Measurements from ENCODE around the gene AIG1.

The AIG1 gene

GRCh38 chr6:143286251-143286795 is 225.6 kb downstream of the AIG1 start:
- H4K20me1 ChIP-seq (ENCODE audit: insufficient read depth, low read length), result no peaks in the 10 kb centered on the region
- no peaks in the 10 kb centered on the region for H3K79me2 ChIP-seq (ENCODE audit: low read length)
- H3K9me3 ChIP-seq (replicated peaks; ENCODE audit: insufficient read depth, low read length), result no peaks in the 10 kb centered on the region
- H3K27me3 ChIP-seq (replicated peaks; ENCODE audit: insufficient read depth, low read length), result no peaks in the 10 kb centered on the region
- no peak overlapping the region for H3K4me3 ChIP-seq (ENCODE audit: low read length)
- no peaks in the 10 kb centered on the region for H3K9me2 ChIP-seq (replicated peaks; ENCODE audit: insufficient read depth, low read length)
- H3K9ac ChIP-seq (ENCODE audit: low read length), result no peak overlapping the region
- H3F3A ChIP-seq (ENCODE audit: insufficient read depth, low read length), result no peaks in the 10 kb centered on the region
- no peak overlapping the region for H3K4me2 ChIP-seq (ENCODE audit: low read depth, low read length)
- TF ChIP-seq CTCF (IDR thresholded peaks at IDR 0.05; ENCODE audit: low read length) (no peak), EZH2phosphoT487 (IDR thresholded peaks at IDR 0.05; ENCODE audit: low read length) (no peak), EZH2 (optimal IDR thresholded peaks at IDR 0.05; ENCODE audit: low read depth, low read length) (no peak)
- no peak overlapping the region for H2AFZ ChIP-seq (ENCODE audit: low read length)
- no peak overlapping the region for H3K27ac ChIP-seq (ENCODE audit: low read length)
- H3K36me3 ChIP-seq (replicated peaks; ENCODE audit: insufficient read depth, low read length), result no peaks in the 10 kb centered on the region
- no peaks in the 10 kb centered on the region for H3K4me1 ChIP-seq (ENCODE audit: low read length)
- no peak for DNase-seq

- Histone ChIP-seq H4K20me1 (ENCODE audit: insufficient read depth, low read length) (no peaks in the 10 kb centered on the region), H3K79me2 (ENCODE audit: low read length) (no peaks in the 10 kb centered on the region), H3K9me2 (replicated peaks; ENCODE audit: insufficient read depth, low read length) (no peaks in the 10 kb centered on the region), H3K4me2 (ENCODE audit: low read depth, low read length) (no peak overlapping the region), H2AFZ (ENCODE audit: low read length) (no peak overlapping the region), H3K36me3 (replicated peaks; ENCODE audit: insufficient read depth, low read length) (no peaks in the 10 kb centered on the region), H3K4me3 (ENCODE audit: low read length) (no peak overlapping the region), H3K27me3 (replicated peaks; ENCODE audit: insufficient read depth, low read length) (no peaks in the 10 kb centered on the region), H3K9me3 (replicated peaks; ENCODE audit: insufficient read depth, low read length) (no peaks in the 10 kb centered on the region), H3K4me1 (ENCODE audit: low read length) (no peaks in the 10 kb centered on the region), H3F3A (ENCODE audit: insufficient read depth, low read length) (no peaks in the 10 kb centered on the region), H3K9ac (ENCODE audit: low read length) (no peak overlapping the region), H3K27ac (ENCODE audit: low read length) (no peak overlapping the region)
- DNase-seq, result no peak
- TF ChIP-seq EZH2phosphoT487 (IDR thresholded peaks at IDR 0.05; ENCODE audit: low read length) (no peak), EZH2 (optimal IDR thresholded peaks at IDR 0.05; ENCODE audit: low read depth, low read length) (no peak), CTCF (IDR thresholded peaks at IDR 0.05; ENCODE audit: low read length) (no peak)
Observed at GRCh38 chr6:143288923-143289322, 228.2 kb downstream of the AIG1 start.

DNA sequence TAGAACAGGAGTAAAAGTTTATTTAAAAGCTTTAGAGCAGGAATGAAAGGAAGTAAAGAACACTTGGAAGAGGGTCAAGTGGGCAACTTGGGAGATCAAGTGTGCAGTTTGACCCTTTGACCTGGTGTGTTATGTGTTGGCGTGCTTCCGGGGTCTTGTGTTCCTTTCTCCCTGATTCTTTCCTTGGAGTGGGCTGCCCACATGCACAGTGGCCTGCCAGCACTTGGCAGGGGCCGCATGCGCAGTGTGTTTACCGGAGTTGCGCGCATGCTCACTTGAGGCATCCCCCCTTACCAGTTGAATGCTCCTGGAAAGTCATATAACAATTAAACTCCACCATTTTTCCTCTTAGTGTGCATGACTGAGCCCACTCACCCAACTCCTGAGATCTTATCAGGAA is 229.5 kb downstream of the AIG1 start:
- Histone ChIP-seq H3K4me3 (ENCODE audit: low read length) (no peak overlapping the region), H3K79me2 (ENCODE audit: low read length) (no peaks in the 10 kb centered on the region), H3K9me2 (replicated peaks; ENCODE audit: insufficient read depth, low read length) (no peaks in the 10 kb centered on the region), H3K4me1 (ENCODE audit: low read length) (no peaks in the 10 kb centered on the region), H3K27ac (ENCODE audit: low read length) (no peak overlapping the region), H3K4me2 (ENCODE audit: low read depth, low read length) (no peak overlapping the region), H3K9me3 (replicated peaks; ENCODE audit: insufficient read depth, low read length) (no peaks in the 10 kb centered on the region), H3K9ac (ENCODE audit: low read length) (no peak overlapping the region), H4K20me1 (ENCODE audit: insufficient read depth, low read length) (no peaks in the 10 kb centered on the region), H3F3A (ENCODE audit: insufficient read depth, low read length) (no peaks in the 10 kb centered on the region), H3K36me3 (replicated peaks; ENCODE audit: insufficient read depth, low read length) (no peaks in the 10 kb centered on the region), H3K27me3 (replicated peaks; ENCODE audit: insufficient read depth, low read length) (no peaks in the 10 kb centered on the region), H2AFZ (ENCODE audit: low read length) (no peak overlapping the region)
- TF ChIP-seq EZH2phosphoT487 (IDR thresholded peaks at IDR 0.05; ENCODE audit: low read length) (no peak), EZH2 (optimal IDR thresholded peaks at IDR 0.05; ENCODE audit: low read depth, low read length) (no peak), CTCF (IDR thresholded peaks at IDR 0.05; ENCODE audit: low read length) (no peak)
- no peak for DNase-seq

All from MM.1S (cell line).